K562 (cell line): ENCODE measurements around the gene MCM3. TPM values are rescaled to one million over a fixed set of nuclear protein-coding genes. Genes with fewer than 3 reads are reported as not detected.

ENCODE experiments used
- ATF7 ChIP-seq: fragments of 450-650 bp; IDR thresholded peaks from 2 replicates; pipeline ENCODE4 v1.7.1; 2014; ENCODE audit warnings: mild to moderate bottlenecking, moderate library complexity
- CTCFL ChIP-seq: IDR thresholded peaks from 2 replicates; pipeline ENCODE4 v1.6.1; 2011; ENCODE audit warnings: borderline replicate concordance, low read depth, mild to moderate bottlenecking, moderate library complexity, low read length; ENCODE audit not compliant: insufficient read depth, poor library complexity, severe bottlenecking
- EHMT2 ChIP-seq: fragments of 450-650 bp; IDR thresholded peaks from 2 replicates; pipeline ENCODE4 v1.6.1; 2018; ENCODE audit warnings: antibody characterized with exemption
- ELF2 ChIP-seq: fragments of 250-450 bp; sonication (Bioruptor Pico); IDR thresholded peaks from 2 replicates; pipeline ENCODE4 v1.5.0; 2021; ENCODE audit warnings: mild to moderate bottlenecking
- EP300 ChIP-seq: IDR thresholded peaks from 2 replicates; pipeline ENCODE4 v1.6.1; 2012; ENCODE audit warnings: low read length, improper control_type of control experiment
- FOXJ2 ChIP-seq: fragments of 200-800 bp; sonication (Bioruptor generic); IDR thresholded peaks from 2 replicates; pipeline ENCODE4 v1.6.1; 2016; ENCODE audit warnings: missing genetic modification characterization, missing compliant biosample characterization
- ILF3 ChIP-seq: fragments of 450-650 bp; IDR thresholded peaks from 2 replicates; pipeline ENCODE4 v1.6.1; 2018; ENCODE audit warnings: antibody characterized with exemption, mild to moderate bottlenecking, moderate library complexity, borderline replicate concordance
- MEF2D ChIP-seq: conservative IDR thresholded peaks from 2 replicates; pipeline ENCODE4 v1.6.1; 2016; ENCODE audit warnings: low read depth, missing genetic modification characterization, missing compliant biosample characterization
- NEUROD1 ChIP-seq: fragments of 150-350 bp; IDR thresholded peaks from 2 replicates; pipeline ENCODE4 v1.6.1; 2014; ENCODE audit warnings: borderline replicate concordance, low read length, low read depth; ENCODE audit not compliant: partially characterized antibody
- PHF21A ChIP-seq: fragments of 450-650 bp; IDR thresholded peaks from 2 replicates; pipeline ENCODE4 v1.6.1; 2017; ENCODE audit warnings: low read depth, borderline replicate concordance
- POLR2H ChIP-seq: IDR thresholded peaks from 2 replicates; pipeline ENCODE4 v1.6.1; 2016; ENCODE audit warnings: missing genetic modification characterization, low read depth, mild to moderate bottlenecking, control low read depth, missing compliant biosample characterization, moderate library complexity
- PPARD ChIP-seq: fragments of 250-450 bp; sonication (Bioruptor Pico); IDR thresholded peaks from 2 replicates; pipeline ENCODE4 v1.8.0; 2022; ENCODE audit warnings: inconsistent platforms, mild to moderate bottlenecking, moderate library complexity
- RAD21 ChIP-seq, 2 experiments: fragments of 250-450 bp in 1 of 2; fragments of 450-650 bp in 1 of 2; sonication (Bioruptor Pico) in 1 of 2; formaldehyde crosslinking in 1 of 2; IDR thresholded peaks in 1 of 2; conservative IDR thresholded peaks in 1 of 2; 2 replicates each; pipeline versions ENCODE4 v1.4.0 to v1.8.0; 2020 to 2022; ENCODE audit warnings: mild to moderate bottlenecking in 2 of 2, moderate library complexity in 1 of 2
- SAFB2 ChIP-seq: fragments of 200-400 bp; formaldehyde crosslinking; IDR thresholded peaks from 2 replicates; pipeline ENCODE4 v1.6.1; 2018; ENCODE audit warnings: borderline replicate concordance, low read length, low read depth, moderate library complexity; ENCODE audit not compliant: severe bottlenecking
- SAP30 ChIP-seq: fragments of 200-600 bp; sonication (generic); IDR thresholded peaks from 2 replicates; pipeline ENCODE4 v1.6.1; 2012; ENCODE audit warnings: borderline replicate concordance, low read depth, mild to moderate bottlenecking, moderate library complexity, low read length, control low read depth, inconsistent platforms; ENCODE audit not compliant: insufficient read depth, poor library complexity, severe bottlenecking
- SMARCB1 ChIP-seq: IDR thresholded peaks from 2 replicates; pipeline ENCODE4 v1.6.1; 2011; ENCODE audit warnings: improper control_type of control experiment, low read depth; ENCODE audit not compliant: insufficient read length
- SP2 ChIP-seq: IDR thresholded peaks from 2 replicates; pipeline ENCODE4 v1.6.1; 2011; ENCODE audit warnings: mild to moderate bottlenecking, low read depth, low read length, moderate library complexity; ENCODE audit not compliant: poor library complexity, severe bottlenecking; ENCODE audit errors: extremely low read depth
- polyA plus RNA-seq, 8 experiments: library from polyadenylated mRNA; depleted of rRNA in 4 of 8; stranded (reverse) in 5 of 8; unstranded in 3 of 8; fragments of >200 nt; fragmentation: Nextera tagmentation in 2 of 8; fragmentation: Illumina TruSeq in 1 of 8; extraction: Ambion mirVana in 2 of 8; extraction: Trizol in 1 of 8; gene quantifications; 2 replicates each; pipeline versions ENCODE4 v1.2.1 to v1.2.3, GENCODE V29; 2011 to 2014; ENCODE audit warnings: inconsistent platforms in 1 of 8, missing spikeins in 1 of 8
- total RNA-seq, 7 experiments: library from RNA; depleted of rRNA in 6 of 7; stranded (reverse); fragments of >200 nt in 6 of 7; fragmentation: Illumina TruSeq in 2 of 7; extraction: Trizol in 2 of 7; gene quantifications; 2 replicates each; pipeline versions ENCODE4 v1.2.1 to v1.2.3, GENCODE V29; 2011 to 2021; ENCODE audit warnings: low replicate concordance in 1 of 7
- TF ChIP-seq, protein P1 (sequence below), 2 experiments: fragments of 450-650 bp in 1 of 2; IDR thresholded peaks; 2 replicates each; pipeline ENCODE4 v1.6.1; 2011 to 2017; ENCODE audit warnings: low read depth in 2 of 2, antibody characterized with exemption in 1 of 2, borderline replicate concordance in 1 of 2, low read length in 1 of 2, mild to moderate bottlenecking in 1 of 2, mixed read lengths in 1 of 2; ENCODE audit not compliant: control insufficient read depth in 1 of 2
- TF ChIP-seq, protein P2 (sequence below): fragments of 450-650 bp; formaldehyde crosslinking; IDR thresholded peaks from 2 replicates; pipeline ENCODE4 v1.4.0; 2020; ENCODE audit warnings: mild to moderate bottlenecking, moderate library complexity

MCM3 gene
- total and polyA plus RNA-seq, 9 of the 15 experiments (the other 6 are each of a cell fraction or from before 2014, with no cell fraction given), result 76.1 to 270 (median 250) TPM

DNA sequence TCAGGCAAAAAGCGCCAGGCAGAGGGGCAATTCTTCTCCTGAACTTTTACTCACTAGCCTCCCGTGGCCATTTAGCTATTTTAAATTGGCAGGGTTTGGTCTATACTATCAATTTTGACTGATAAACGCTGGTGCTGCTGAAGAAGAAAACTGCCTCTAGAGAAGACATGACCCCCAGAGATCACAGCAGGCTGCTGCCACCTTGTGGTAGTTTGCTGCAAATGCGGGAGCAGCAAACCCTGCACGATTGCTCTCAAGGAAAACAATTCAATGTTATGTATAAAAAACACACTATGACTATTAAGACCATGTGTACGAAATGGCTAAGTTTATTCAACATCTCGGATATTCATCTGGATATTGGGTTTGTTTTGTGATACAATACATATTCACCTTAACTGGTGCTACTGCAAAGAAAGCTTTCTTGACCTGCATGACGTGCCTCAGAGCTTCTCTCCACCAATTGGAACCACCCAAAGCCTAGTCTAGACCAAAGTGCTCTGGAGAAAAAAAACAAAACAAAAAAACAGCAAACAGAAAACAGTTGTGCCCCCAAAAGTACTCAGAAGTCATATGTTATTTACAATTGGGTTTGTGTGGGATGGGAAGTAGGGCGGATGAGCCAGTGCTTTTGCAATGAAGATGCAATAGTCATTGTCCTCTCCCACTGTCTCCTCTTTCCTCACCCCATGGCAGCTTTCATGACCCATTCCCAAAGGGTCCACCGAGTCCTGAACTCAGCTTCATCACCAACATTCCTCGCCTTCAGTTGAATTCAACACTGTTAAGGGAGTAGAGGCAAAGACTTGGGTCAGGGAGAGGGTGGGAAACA is 20.6 kb downstream of the MCM3 start (continued):
- TF ChIP-seq, protein P1, sequence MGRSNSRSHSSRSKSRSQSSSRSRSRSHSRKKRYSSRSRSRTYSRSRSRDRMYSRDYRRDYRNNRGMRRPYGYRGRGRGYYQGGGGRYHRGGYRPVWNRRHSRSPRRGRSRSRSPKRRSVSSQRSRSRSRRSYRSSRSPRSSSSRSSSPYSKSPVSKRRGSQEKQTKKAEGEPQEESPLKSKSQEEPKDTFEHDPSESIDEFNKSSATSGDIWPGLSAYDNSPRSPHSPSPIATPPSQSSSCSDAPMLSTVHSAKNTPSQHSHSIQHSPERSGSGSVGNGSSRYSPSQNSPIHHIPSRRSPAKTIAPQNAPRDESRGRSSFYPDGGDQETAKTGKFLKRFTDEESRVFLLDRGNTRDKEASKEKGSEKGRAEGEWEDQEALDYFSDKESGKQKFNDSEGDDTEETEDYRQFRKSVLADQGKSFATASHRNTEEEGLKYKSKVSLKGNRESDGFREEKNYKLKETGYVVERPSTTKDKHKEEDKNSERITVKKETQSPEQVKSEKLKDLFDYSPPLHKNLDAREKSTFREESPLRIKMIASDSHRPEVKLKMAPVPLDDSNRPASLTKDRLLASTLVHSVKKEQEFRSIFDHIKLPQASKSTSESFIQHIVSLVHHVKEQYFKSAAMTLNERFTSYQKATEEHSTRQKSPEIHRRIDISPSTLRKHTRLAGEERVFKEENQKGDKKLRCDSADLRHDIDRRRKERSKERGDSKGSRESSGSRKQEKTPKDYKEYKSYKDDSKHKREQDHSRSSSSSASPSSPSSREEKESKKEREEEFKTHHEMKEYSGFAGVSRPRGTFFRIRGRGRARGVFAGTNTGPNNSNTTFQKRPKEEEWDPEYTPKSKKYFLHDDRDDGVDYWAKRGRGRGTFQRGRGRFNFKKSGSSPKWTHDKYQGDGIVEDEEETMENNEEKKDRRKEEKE (IDR thresholded peaks at IDR 0.05; ENCODE audit: borderline replicate concordance in 1 of 2, control insufficient read depth in 1 of 2, low read depth in 2 of 2, low read length in 1 of 2), result no peak
- no peak for TF ChIP-seq ATF7
- no peak for TF ChIP-seq SMARCB1
- no peak for TF ChIP-seq ELF2 (CRISPR knock-in tag)
- no peak for TF ChIP-seq SP2
- TF ChIP-seq ILF3, result no peak
- peak; percentile 85 for TF ChIP-seq CTCFL
- no peak for TF ChIP-seq PPARD (CRISPR knock-in tag)
- peak; percentile 66 to 69 for TF ChIP-seq RAD21 (CRISPR knock-in tag; conservative IDR thresholded peaks at IDR 0.05 in 1 of 2, IDR thresholded peaks at IDR 0.05 in 1 of 2)
- no peak for TF ChIP-seq MEF2D (tag)
- TF ChIP-seq EP300, result no peak
- no peak for TF ChIP-seq EHMT2
- TF ChIP-seq, protein P2, sequence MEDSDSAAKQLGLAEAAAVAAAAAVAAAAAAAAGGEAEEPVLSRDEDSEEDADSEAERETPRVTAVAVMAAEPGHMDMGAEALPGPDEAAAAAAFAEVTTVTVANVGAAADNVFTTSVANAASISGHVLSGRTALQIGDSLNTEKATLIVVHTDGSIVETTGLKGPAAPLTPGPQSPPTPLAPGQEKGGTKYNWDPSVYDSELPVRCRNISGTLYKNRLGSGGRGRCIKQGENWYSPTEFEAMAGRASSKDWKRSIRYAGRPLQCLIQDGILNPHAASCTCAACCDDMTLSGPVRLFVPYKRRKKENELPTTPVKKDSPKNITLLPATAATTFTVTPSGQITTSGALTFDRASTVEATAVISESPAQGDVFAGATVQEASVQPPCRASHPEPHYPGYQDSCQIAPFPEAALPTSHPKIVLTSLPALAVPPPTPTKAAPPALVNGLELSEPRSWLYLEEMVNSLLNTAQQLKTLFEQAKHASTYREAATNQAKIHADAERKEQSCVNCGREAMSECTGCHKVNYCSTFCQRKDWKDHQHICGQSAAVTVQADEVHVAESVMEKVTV, result peak; percentile 57; the same call in 1 of the 2 replicates
- TF ChIP-seq FOXJ2 (tag), result no peak
- TF ChIP-seq SAP30, result no peak
- TF ChIP-seq POLR2H (tag), result peak; percentile 23; the same call in 1 of the 2 replicates
- TF ChIP-seq NEUROD1, result no peak
- TF ChIP-seq PHF21A, result no peak
- TF ChIP-seq SAFB2, result no peak
